ENCODE measurements around the gene FAM170B. TPM values are rescaled to one million over a fixed set of nuclear protein-coding genes. Genes with fewer than 3 reads are reported as not detected.

FAM170B gene
- total and polyA plus RNA-seq, 9 of the 15 experiments (the other 6 are each of a cell fraction or from before 2014, with no cell fraction given): 0.11 to 0.21 TPM; not detected in 7

DNA sequence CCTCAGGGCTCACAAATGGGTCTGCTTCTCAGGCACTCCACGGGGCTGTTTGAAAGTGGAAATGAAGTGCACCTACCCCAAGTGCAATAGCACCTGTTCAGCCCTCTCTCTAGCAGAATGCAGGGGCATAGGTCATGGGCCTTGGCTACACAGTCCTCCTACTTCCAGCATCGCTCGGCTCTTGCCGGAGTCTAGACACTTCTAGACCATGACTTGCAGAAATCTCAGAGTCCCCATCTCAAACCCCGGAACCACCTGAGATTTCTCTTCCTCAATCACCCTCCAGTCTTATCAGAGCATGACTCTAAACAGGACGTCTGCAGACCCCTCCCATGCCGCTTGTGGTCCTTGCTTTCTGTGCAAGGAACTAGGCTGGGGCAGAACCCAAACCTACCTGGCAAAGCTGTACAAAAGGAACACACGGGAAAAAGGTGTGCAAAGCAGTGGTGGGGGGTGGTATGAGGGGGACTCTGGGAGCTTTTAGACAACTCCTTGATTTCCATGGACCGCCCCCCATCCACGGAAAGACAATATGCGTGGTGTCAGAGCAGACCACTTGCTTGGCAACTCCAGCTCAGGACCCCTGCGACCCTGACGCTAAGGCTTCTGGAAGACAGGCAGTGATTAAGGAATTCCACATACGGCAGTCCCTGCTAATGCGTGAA, 40.6 kb upstream of the FAM170B start (continued):
- TF ChIP-seq HOXB6 (CRISPR knock-in tag; IDR thresholded peaks at IDR 0.05; ENCODE audit: borderline replicate concordance): no peak
- TF ChIP-seq BRF1 (IDR thresholded peaks at IDR 0.05; ENCODE audit: borderline replicate concordance, extremely low read depth, insufficient read length): no peak
- no peak for TF ChIP-seq KDM5B (IDR thresholded peaks at IDR 0.05; ENCODE audit: insufficient replicate concordance, low read depth, low read length)
- TF ChIP-seq, protein P1, sequence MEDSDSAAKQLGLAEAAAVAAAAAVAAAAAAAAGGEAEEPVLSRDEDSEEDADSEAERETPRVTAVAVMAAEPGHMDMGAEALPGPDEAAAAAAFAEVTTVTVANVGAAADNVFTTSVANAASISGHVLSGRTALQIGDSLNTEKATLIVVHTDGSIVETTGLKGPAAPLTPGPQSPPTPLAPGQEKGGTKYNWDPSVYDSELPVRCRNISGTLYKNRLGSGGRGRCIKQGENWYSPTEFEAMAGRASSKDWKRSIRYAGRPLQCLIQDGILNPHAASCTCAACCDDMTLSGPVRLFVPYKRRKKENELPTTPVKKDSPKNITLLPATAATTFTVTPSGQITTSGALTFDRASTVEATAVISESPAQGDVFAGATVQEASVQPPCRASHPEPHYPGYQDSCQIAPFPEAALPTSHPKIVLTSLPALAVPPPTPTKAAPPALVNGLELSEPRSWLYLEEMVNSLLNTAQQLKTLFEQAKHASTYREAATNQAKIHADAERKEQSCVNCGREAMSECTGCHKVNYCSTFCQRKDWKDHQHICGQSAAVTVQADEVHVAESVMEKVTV (CRISPR knock-in tag; IDR thresholded peaks at IDR 0.05): no peak
- no peak for TF ChIP-seq CCAR2 (IDR thresholded peaks at IDR 0.05; ENCODE audit: low read depth, low read length)
- TF ChIP-seq RBM15 (IDR thresholded peaks at IDR 0.05; ENCODE audit: insufficient read depth, low read length): no peak
- peak; percentile 55; the same call in 1 of the 2 replicates for TF ChIP-seq EP300 (IDR thresholded peaks at IDR 0.05; ENCODE audit: low read length)
- no peak for TF ChIP-seq CAMTA2 (CRISPR knock-in tag; conservative IDR thresholded peaks at IDR 0.05)
- TF ChIP-seq TAF15 (IDR thresholded peaks at IDR 0.05; ENCODE audit: low read depth, low read length): no peak
- TF ChIP-seq ZC3H4 (CRISPR knock-in tag; IDR thresholded peaks at IDR 0.05; ENCODE audit: borderline replicate concordance): no peak
- TF ChIP-seq OTX1 (CRISPR knock-in tag; IDR thresholded peaks at IDR 0.05): no peak
- TF ChIP-seq RFX1 (IDR thresholded peaks at IDR 0.05): no peak
- TF ChIP-seq TAL1 (IDR thresholded peaks at IDR 0.05): peak; percentile 23; the same call in 1 of the 2 replicates
- TF ChIP-seq TBP (optimal IDR thresholded peaks at IDR 0.05; ENCODE audit: low read depth, low read length): peak; percentile 24
- TF ChIP-seq, protein P2, sequence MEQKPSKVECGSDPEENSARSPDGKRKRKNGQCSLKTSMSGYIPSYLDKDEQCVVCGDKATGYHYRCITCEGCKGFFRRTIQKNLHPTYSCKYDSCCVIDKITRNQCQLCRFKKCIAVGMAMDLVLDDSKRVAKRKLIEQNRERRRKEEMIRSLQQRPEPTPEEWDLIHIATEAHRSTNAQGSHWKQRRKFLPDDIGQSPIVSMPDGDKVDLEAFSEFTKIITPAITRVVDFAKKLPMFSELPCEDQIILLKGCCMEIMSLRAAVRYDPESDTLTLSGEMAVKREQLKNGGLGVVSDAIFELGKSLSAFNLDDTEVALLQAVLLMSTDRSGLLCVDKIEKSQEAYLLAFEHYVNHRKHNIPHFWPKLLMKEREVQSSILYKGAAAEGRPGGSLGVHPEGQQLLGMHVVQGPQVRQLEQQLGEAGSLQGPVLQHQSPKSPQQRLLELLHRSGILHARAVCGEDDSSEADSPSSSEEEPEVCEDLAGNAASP (IDR thresholded peaks at IDR 0.05): no peak
- no peak for TF ChIP-seq CHD4 (IDR thresholded peaks at IDR 0.05; ENCODE audit: insufficient read depth, insufficient replicate concordance, low read depth, low read length, poor library complexity, severe bottlenecking)
- TF ChIP-seq TRIM28 (IDR thresholded peaks at IDR 0.05): no peak
- TF ChIP-seq, protein P3, sequence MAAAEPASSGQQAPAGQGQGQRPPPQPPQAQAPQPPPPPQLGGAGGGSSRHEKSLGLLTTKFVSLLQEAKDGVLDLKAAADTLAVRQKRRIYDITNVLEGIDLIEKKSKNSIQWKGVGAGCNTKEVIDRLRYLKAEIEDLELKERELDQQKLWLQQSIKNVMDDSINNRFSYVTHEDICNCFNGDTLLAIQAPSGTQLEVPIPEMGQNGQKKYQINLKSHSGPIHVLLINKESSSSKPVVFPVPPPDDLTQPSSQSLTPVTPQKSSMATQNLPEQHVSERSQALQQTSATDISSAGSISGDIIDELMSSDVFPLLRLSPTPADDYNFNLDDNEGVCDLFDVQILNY (CRISPR knock-in tag; IDR thresholded peaks at IDR 0.05): no peak
- no peak for TF ChIP-seq CREB1 (IDR thresholded peaks at IDR 0.05)
- no peak for TF ChIP-seq CREB1 (CRISPR knock-in tag; IDR thresholded peaks at IDR 0.05)
- TF ChIP-seq BHLHE40 (IDR thresholded peaks at IDR 0.05; ENCODE audit: low read length): 0 out of 2 replicates have a peak, but pooled peaks have one; percentile 18
- TF ChIP-seq ZSCAN32 (CRISPR knock-in tag; IDR thresholded peaks at IDR 0.05): no peak
- TF ChIP-seq SPI1 (IDR thresholded peaks at IDR 0.05; ENCODE audit: borderline replicate concordance, low read depth, low read length): peak; percentile 39; the same call in 1 of the 2 replicates
- TF ChIP-seq SMARCE1 (IDR thresholded peaks at IDR 0.05): peak; percentile 25; the same call in 1 of the 2 replicates
- TF ChIP-seq TFAM (CRISPR knock-in tag; conservative IDR thresholded peaks at IDR 0.05): no peak
- no peak for TF ChIP-seq ZNF12 (CRISPR knock-in tag; IDR thresholded peaks at IDR 0.05)

All from K562 (cell line).